Skeletal muscle tissue (tissue), 4 donors: ENCODE measurements around the gene OR3A1. TPM values are rescaled to one million over a fixed set of nuclear protein-coding genes. Genes with fewer than 3 reads are reported as not detected.
"Not testable (repeated sequence)": the region's sequence is repeated elsewhere in the genome, so short reads cannot be mapped to it uniquely, and the experiment has no call there.

ENCODE experiments used
- H3K27ac ChIP-seq: one replicate; pipeline ENCODE4 v1.7.0; 2013; ENCODE audit warnings: mild to moderate bottlenecking, low read depth, low read length, inconsistent platforms
- H3K27me3 ChIP-seq, 3 donors: one replicate each; pipeline ENCODE4 v1.7.0; 2013; ENCODE audit warnings: low read length in 3 of 3; ENCODE audit not compliant: control insufficient read depth in 3 of 3, insufficient read depth in 3 of 3
- H3K36me3 ChIP-seq, 3 donors: one replicate each; pipeline ENCODE4 v1.7.0; 2013; ENCODE audit warnings: low read length in 3 of 3; ENCODE audit not compliant: control insufficient read depth in 3 of 3, insufficient read depth in 3 of 3
- H3K4me1 ChIP-seq, 3 donors: one replicate each; pipeline ENCODE4 v1.7.0; 2013; ENCODE audit warnings: low read length in 3 of 3, mild to moderate bottlenecking in 3 of 3; ENCODE audit not compliant: control insufficient read depth in 3 of 3, insufficient read depth in 3 of 3
- H3K4me3 ChIP-seq, 3 donors: one replicate each; pipeline ENCODE4 v1.7.0; 2013; ENCODE audit warnings: low read length in 3 of 3
- H3K9ac ChIP-seq, 3 donors: one replicate each; pipeline ENCODE4 v1.7.0; 2013; ENCODE audit warnings: low read length in 3 of 3, mild to moderate bottlenecking in 3 of 3, moderate library complexity in 2 of 3, low read depth in 1 of 3
- H3K9me3 ChIP-seq, 3 donors: one replicate each; pipeline ENCODE4 v1.7.0; 2013; ENCODE audit warnings: low read length in 3 of 3; ENCODE audit not compliant: control insufficient read depth in 3 of 3
- total RNA-seq: library from RNA; depleted of rRNA; stranded (reverse); fragments of >200 nt; gene quantifications from one replicate; pipeline ENCODE4 v1.2.3, GENCODE V29; 2014
- donor health status: Osteomylitis.

The OR3A1 gene
- total RNA-seq, 1 donor from 2014 or later = 0.52 TPM

DNA sequence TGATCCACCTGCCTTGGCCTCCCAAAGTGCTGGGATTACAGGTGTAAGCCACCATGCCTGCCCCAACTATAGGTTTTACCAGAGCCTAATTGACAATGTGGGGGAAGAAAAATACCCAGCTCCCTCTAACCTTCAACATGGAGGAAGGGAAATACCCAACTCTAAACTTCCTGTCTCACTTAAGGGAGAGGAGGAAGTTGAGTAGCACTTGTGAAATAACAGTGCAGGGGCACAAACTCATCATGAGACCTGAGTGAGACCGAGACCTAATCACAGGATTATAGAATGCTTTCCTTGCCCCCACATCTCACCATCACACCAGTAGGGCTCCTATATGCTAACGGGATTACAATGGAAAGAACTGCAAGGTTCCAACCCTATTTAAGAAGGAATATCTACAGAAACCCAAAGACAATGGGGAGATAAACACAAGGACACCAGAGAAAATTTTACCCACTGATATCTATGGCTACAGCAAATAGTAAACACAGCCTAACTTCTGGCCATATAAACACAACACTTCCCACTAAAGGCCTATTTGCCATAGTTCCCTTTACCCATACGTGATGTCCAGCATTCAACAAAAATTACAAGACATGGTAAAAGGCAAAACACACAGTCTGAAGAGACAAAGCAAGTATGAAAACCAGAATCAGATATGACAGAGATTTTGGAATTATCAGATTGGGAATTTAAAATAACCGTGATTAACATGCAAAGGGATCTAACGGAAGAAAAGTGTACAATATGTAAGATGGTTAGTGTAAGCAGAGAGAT lies 26.9 kb downstream of the OR3A1 start:
- Histone ChIP-seq H3K9me3 (no peaks in the 10 kb centered on the region), H3K9ac (no peak overlapping the region), H3K27me3 (peaks cover 0 to under 1% (median 0%) of the 10 kb centered on the region in 3 donors), H3K27ac (no peak overlapping the region), H3K4me3 (no peak overlapping the region), H3K36me3 (no peaks in the 10 kb centered on the region), H3K4me1 (no peaks in the 10 kb centered on the region)

DNA sequence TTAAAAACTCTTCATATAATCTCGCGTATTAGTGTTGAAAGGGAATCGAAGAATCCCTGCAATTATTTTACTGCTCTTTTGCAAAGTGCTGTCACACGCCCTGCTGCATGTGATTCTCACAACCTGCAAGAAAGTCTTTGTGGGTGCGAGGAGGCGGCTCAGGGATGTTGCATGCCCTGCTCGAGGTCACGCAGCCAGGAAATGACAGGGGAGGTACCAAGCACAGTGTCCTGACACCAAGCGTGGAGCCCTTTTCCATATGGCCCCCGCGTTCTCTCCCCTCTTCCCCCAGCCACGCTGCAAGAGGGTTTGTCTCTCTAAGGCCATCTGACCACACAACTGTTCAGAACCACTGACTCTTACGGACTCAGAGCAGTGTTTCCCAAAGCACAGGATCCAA lies 37.6 kb downstream of the OR3A1 start:
- no peaks in the 10 kb centered on the region for H3K36me3 ChIP-seq

DNA sequence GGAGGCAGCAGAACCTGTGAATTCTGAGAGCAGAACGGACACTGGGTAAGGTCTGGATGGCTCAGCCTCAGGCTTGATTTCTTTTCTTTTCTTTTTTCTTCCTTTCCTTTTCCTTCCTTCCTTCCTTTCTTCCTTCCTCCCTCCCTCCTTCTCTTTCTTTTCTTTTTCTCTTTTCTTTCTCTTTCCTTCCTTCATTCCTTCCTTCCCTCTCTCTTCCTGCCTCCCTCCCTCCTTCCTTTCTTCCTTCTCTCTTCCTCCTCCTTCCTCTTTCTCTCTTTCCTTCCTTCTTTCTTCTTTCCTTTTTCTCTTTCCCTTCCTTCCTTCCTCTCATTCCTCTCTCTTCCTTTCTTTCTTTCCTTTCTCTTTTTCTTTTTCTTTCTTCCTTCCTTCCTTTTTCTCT lies 38.0 kb downstream of the OR3A1 start:
- H3K4me3 ChIP-seq = no peak overlapping the region
- H3K27ac ChIP-seq = no peak overlapping the region
- no peaks in the 10 kb centered on the region for H3K4me1 ChIP-seq
- H3K9me3 ChIP-seq = peaks cover 0 to 3% (median 0%) of the 10 kb centered on the region in 3 donors
- H3K9ac ChIP-seq = no peak overlapping the region
- H3K36me3 ChIP-seq = no peaks in the 10 kb centered on the region
- H3K27me3 ChIP-seq = no peaks in the 10 kb centered on the region

More for the DNA sequence above, 37.6 kb downstream of the OR3A1 start:
- H3K9ac ChIP-seq = no peak overlapping the region
- H3K4me1 ChIP-seq = no peaks in the 10 kb centered on the region
- no peak overlapping the region for H3K27ac ChIP-seq
- peaks cover 0 to 3% (median 0%) of the 10 kb centered on the region in 3 donors for H3K9me3 ChIP-seq
- no peak overlapping the region for H3K4me3 ChIP-seq
- no peaks in the 10 kb centered on the region for H3K27me3 ChIP-seq

DNA sequence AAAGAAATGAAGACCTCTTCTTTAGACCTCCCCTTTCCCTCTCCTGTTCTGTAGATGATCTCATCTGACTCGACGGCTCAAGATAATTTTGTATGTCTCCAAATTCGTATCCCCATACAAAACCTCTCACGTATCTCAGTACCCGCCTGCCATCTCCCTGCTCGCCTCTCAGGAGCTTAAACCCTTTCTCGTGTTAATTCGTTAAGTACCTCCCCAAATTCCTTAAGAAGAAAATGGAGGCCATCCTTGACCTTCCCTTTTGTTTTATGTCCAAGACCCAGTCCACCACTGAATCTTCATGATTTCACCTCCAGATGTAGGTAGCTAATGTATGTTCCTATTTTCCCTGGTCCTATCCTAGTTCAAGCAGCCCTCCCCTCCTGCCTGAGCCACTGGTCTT lies 41.6 kb downstream of the OR3A1 start:
- no peak overlapping the region for H3K9ac ChIP-seq
- no peak overlapping the region for H3K4me3 ChIP-seq

DNA sequence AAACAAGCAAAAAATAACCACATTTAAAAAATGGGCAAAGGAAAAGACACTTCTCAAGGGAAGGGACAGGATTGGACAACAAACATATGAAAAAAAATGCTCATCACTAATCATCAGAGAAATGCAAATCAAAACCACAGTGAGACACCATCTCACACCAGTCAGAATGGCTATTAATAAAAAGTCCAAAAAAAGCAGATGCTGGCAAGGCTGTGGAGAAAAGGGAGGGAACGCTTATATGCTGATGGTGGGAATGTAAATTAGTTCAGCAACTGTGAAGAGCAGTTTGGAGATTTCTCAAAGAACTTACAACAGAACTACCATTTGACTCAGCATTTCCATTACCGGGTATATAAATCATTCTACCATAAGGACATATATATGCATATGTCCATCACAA lies 49.1 kb downstream of the OR3A1 start:
- not testable (repeated sequence) for H3K36me3 ChIP-seq, H3K4me3 ChIP-seq, H3K9me3 ChIP-seq, H3K9ac ChIP-seq, H3K27me3 ChIP-seq, H3K27ac ChIP-seq, H3K4me1 ChIP-seq

More for the DNA sequence above, 41.6 kb downstream of the OR3A1 start:
- no peaks in the 10 kb centered on the region for H3K27me3 ChIP-seq
- peaks cover 0 to 3% (median 0%) of the 10 kb centered on the region in 3 donors for H3K9me3 ChIP-seq
- no peak overlapping the region for H3K27ac ChIP-seq
- H3K36me3 ChIP-seq = no peaks in the 10 kb centered on the region
- H3K4me1 ChIP-seq = no peaks in the 10 kb centered on the region

DNA sequence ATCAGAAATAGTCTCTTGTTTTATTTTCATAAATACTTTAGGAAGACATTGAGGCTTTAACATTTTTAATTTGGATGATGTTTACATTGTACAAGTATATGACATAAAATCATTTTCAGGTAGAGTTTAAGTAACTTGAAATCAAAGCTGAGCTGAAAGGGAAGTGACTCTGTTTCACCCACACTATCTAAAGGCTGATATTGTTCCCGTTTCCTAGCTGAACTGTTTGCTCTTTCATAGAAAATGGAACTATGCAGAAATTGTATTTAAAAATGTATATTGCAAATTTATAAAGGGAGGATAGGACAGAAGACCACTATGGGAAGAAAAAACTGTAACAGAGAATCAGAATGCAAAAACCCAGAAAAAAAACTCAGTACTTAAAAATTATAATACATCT lies 53.3 kb downstream of the OR3A1 start:
- H3K9ac ChIP-seq, H3K9me3 ChIP-seq, H3K27me3 ChIP-seq, H3K36me3 ChIP-seq, H3K27ac ChIP-seq, H3K4me3 ChIP-seq, H3K4me1 ChIP-seq: not testable (repeated sequence)

DNA sequence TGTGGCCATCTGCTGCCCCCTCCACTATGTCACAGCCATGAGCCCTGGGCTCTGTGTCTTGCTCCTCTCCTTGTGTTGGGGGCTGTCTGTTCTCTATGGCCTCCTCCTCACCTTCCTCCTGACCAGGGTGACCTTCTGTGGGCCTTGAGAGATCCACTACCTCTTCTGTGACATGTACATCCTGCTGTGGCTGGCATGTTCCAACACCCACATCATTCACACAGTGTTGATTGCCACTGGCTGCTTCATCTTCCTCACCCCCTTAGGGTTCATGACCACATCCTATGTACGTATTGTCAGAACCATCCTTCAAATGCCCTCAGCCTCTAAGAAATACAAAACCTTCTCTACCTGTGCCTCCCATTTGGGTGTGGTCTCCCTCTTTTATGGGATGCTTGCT lies 57.1 kb downstream of the OR3A1 start:
- H3K9ac ChIP-seq, H3K27me3 ChIP-seq, H3K4me3 ChIP-seq, H3K4me1 ChIP-seq, H3K9me3 ChIP-seq, H3K36me3 ChIP-seq, H3K27ac ChIP-seq: not testable (repeated sequence)

Other genes with a start within 250 kb of the OR3A1 start
- not detected for gene OR1D5, start 234.8 kb downstream of the OR3A1 start, total RNA-seq
- not detected for gene OR1D2, start 193.9 kb downstream of the OR3A1 start, total RNA-seq
- not detected for gene OR1G1, start 170.8 kb downstream of the OR3A1 start, total RNA-seq
- gene OR1A2, start 100.8 kb downstream of the OR3A1 start, total RNA-seq = not detected
- gene OR1A1, start 90.7 kb downstream of the OR3A1 start, total RNA-seq = not detected
- 1.6 TPM for gene OR3A2, start 87.9 kb upstream of the OR3A1 start, total RNA-seq
- gene OR1E1, start 100.0 kb upstream of the OR3A1 start, total RNA-seq = not detected
- gene OR3A3, start 113.0 kb upstream of the OR3A1 start, total RNA-seq = not detected
- gene OR1E2, start 135.5 kb upstream of the OR3A1 start, total RNA-seq = not detected
- gene SPATA22, start 173.5 kb upstream of the OR3A1 start, total RNA-seq = 2.1 TPM
- gene ASPA, start 177.6 kb upstream of the OR3A1 start, total RNA-seq = 1.6 TPM